KOPT-K1 (cell line): ENCODE results near the gene UGT1A6.

Experiments used
- H3K27ac ChIP-seq: fragments of 200-600 bp; sonication (generic); 2 replicates; pipeline ENCODE4 v1.5.1; 2016; ENCODE audit warnings: antibody characterized with exemption, mild to moderate bottlenecking, low read depth, low read length; ENCODE audit not compliant: poor library complexity, severe bottlenecking
- H3K36me3 ChIP-seq: fragments of 200-600 bp; sonication (generic); 2 replicates; pipeline ENCODE4 v1.5.1; 2017; ENCODE audit warnings: antibody characterized with exemption, mild to moderate bottlenecking, low read length, moderate library complexity; ENCODE audit not compliant: insufficient read depth
- H3K9me3 ChIP-seq: fragments of 200-600 bp; sonication (generic); 2 replicates; pipeline ENCODE4 v1.5.1; 2017; ENCODE audit warnings: antibody characterized with exemption, low read length, mild to moderate bottlenecking; ENCODE audit not compliant: insufficient read depth, poor library complexity, severe bottlenecking

UGT1A6 gene

DNA sequence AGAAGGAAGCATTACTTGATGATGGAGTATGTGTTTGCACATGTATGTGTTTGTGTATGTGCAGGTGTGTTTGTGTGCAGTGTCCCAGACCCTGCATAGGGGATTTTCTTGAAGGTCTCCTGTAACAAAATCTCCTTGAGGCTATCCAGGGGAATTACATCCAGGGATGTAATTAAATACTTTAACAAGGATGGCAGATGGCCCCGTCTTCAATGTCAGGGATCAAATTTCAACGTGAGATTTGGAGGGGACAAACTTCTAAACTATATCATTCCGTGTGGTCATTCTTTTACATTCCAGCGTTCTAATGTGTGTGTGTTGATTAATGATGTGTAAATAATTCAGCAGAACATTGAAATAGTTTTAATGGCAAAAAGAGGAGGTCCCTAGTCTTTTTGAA lies 17.7 kb upstream of the UGT1A6 start:
- no peaks in the 10 kb centered on the region for H3K9me3 ChIP-seq
- no peaks in the 10 kb centered on the region for H3K36me3 ChIP-seq
- H3K27ac ChIP-seq, result no peak overlapping the region

DNA sequence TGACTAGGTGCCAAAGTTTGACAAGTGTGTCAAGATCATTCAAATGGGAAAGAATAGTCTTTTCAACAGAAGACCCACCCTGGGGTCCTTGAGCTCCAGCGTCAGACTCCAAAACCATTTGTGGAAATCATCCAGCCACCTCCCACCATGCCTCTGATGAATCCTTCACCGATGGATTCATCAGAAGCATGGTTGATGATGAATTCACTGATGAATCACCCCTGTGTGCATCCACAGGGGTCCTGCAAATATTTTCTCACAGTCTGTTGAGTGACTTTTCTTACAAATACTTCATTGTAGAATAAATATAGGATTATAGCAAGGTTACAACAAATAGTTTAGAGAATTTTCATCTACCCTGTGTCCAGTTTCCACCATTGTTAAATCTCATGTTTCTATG lies 16.6 kb upstream of the UGT1A6 start:
- Histone ChIP-seq H3K36me3 (no peaks in the 10 kb centered on the region), H3K9me3 (no peaks in the 10 kb centered on the region), H3K27ac (no peak overlapping the region)

DNA sequence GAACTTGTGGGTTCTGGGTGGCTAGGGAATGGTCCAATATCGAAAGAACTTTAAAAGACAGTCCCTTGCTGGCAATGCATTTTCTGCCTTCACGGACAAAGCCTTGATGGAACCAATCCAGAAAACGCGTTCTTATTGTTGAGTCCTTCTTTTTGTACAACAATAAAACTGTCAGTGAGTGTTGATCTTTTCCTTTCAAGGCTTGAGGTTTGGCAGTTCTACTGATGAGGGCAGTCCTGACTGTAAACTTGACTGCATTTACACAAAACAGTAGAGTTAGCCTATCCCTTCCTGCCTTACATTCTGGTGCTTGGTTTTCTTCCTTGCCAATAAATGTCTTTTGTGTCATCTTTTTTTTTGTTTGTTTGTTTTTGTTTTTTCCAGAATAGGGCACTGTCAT lies 13.5 kb upstream of the UGT1A6 start:
- H3K27ac ChIP-seq, result no peak overlapping the region
- no peaks in the 10 kb centered on the region for H3K9me3 ChIP-seq
- H3K36me3 ChIP-seq, result no peaks in the 10 kb centered on the region

DNA sequence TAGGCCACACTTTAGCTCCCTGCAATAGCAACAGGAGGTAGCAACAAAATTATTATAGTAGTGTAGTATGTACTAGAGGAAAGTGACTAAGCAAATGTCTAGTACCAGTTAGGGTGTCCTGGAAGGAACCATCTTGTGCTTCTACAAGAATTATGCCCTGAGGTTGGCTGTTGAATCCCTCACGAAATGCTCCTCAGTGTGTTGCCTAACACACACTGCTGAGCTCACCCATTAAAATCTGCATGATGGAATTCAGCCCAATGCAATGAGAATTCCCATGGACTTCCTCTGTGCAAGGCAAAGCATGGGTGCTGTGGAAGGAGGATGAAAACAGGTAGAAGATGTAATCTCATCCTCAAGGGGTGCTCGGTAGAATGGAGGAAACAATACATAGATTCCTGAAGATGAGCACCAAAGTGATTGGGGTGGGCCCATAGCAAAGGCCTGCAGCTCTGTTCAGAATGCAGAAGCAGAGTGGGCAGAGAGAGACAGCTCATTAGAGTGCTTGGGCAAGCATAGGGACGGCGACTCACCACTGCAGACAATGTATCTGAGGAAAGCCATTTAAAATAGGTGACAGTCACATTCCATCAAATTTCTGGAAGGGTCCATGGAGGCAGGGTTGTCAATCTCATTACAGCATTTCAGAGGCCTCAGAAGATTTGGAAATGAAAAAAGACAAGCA lies 12.2 kb upstream of the UGT1A6 start:
- H3K27ac ChIP-seq, result no peak overlapping the region
- no peaks in the 10 kb centered on the region for H3K36me3 ChIP-seq
- no peaks in the 10 kb centered on the region for H3K9me3 ChIP-seq

DNA sequence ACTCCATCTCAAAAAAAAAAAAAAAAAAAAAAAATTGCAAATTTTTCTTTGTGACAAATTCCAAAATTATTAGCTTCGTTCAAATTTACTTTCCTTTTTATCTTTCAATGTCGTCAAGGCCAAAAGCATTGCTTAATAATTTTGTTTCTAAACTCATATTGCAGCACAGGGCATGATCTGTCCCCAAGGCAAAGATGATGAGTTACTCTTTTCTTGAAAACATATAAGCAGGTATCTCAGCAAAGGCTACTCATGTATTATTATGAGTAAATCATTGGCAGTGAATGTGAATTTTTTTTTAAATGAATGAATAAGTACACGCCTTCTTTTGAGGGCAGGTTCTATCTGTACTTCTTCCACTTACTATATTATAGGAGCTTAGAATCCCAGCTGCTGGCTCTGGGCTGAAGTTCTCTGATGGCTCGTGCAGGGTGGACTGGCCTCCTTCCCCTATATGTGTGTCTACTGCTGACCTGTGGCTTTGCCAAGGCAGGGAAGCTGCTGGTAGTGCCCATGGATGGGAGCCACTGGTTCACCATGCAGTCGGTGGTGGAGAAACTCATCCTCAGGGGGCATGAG lies 11.1 kb upstream of the UGT1A6 start, which contains the start of gene UGT1A7:
UGT1A7 (plus strand) TSS at position 381 of the 579 bp plus-strand sequence; CDS start at position 418, 37 bp downstream.
- Histone ChIP-seq H3K9me3 (no peaks in the 10 kb centered on the region), H3K27ac (no peak within 1 kb of the TSS), H3K36me3 (no peaks in the 10 kb centered on the region)

DNA sequence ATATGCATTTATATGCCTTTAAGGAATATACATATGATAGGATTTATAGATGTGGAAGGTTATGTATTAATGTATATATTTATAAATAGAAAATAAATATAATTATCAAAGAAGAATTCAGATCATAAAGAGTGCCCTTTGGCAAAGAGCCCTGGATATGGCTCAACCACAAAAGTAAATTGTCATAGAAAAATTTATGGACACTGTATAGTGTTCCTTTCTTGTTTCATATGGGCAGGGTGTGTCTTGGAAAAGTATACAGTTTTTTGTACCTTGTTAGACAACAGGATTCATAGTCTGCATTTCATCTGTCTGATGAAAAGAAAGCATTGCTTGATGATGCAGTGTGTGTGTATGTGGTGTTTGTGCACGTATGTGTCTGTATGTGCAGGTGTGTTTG lies 8.1 kb upstream of the UGT1A6 start:
- Histone ChIP-seq H3K9me3 (no peaks in the 10 kb centered on the region), H3K27ac (no peak overlapping the region), H3K36me3 (no peaks in the 10 kb centered on the region)

DNA sequence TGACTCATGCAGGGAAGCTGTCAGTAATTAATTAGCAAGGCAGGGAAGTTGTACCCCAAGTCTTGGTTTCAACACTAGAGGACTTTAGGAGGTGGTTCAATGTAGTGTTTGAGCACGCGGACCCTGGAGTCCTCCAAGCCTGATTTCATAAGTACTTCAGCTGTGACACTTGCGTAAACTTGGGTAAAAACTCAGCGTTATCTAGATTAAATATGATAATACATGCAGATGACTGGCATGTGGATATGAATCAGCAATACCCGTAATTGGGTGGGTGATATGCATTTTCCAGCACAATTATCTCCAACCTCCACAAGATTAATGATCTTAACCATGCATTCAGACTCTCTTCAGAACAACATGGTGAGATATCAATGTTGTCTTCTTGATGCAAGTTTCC lies 5.8 kb upstream of the UGT1A6 start:
- H3K36me3 ChIP-seq, result no peaks in the 10 kb centered on the region
- no peak overlapping the region for H3K27ac ChIP-seq
- H3K9me3 ChIP-seq, result no peaks in the 10 kb centered on the region

DNA sequence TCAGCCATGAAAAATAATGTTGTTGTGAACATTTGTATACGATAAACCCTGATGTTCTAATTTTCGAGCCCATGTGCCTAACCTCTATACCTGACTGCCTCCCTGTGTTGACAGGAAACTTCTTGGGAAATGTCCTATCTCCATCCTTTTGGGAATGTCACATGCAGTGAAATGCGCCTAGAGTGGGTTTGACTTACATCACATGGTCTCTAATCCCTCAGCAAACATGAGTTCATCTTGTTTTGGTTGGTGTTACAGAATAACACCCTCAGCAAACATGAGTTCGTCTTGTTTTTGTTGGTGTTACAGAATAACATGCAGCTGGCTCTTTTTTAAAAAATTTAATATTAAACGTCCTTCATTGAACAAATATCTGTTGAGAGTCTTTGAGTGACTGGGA lies 4.3 kb upstream of the UGT1A6 start:
- no peaks in the 10 kb centered on the region for H3K9me3 ChIP-seq
- H3K36me3 ChIP-seq, result no peaks in the 10 kb centered on the region
- no peak overlapping the region for H3K27ac ChIP-seq

DNA sequence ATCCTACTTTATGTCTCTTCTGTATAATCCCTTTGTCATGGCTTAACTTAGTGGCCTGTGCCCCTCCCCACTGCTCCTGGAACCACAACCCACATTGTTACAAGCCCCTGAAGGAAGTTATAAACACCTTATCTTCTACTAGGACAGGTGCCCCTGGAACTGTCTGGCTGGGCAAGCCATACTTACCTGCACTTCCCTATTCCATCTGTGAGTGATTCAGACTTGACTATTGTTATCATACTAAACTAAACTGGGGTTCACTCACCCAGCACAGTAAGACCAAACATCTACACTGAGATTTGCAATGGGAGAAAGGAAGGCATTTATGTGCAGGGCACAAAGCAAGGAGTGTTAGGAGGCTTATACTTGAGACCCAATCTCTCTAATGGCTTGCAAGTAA lies 3.7 kb upstream of the UGT1A6 start:
- Histone ChIP-seq H3K36me3 (no peaks in the 10 kb centered on the region), H3K27ac (no peak overlapping the region), H3K9me3 (no peaks in the 10 kb centered on the region)

DNA sequence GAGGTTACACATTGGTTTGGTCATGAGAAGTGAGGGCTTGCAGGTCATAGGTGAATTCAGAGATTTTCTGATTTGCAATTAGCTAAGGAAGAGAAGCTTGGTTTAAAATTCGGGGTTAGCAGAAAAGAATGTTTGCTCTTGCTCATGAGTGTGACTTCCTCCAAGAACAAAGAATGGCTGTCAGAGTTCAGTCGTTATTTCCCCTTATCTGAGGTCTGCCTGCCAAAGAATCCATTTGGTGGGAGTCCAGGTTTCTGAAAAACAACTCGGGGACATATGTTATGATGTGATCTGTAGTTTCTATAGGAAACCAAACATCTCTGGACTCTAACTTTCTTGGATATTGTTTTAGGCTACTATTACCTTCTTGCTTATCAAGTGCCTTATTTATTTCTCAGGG lies 3.2 kb upstream of the UGT1A6 start:
- Histone ChIP-seq H3K36me3 (no peaks in the 10 kb centered on the region), H3K9me3 (no peaks in the 10 kb centered on the region), H3K27ac (no peak overlapping the region)

DNA sequence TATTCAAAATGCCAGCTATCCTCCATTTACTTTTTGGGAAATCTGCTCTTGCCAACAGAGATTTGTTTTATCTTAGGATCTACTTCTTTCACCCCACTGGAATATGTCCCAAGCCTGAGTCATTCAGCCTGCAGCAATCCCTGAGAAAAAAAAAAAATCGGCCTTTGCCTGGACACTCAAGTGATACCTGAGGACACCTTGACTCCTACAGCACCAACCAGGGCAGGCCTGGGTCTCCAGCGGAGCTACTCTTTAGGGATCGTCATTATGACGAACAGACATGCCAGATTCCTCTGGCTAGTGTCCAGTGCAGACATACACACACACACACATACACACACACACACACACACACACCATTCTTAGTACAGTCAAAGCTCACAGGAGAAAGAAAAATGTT lies 2.2 kb upstream of the UGT1A6 start:
- Histone ChIP-seq H3K27ac (no peak overlapping the region), H3K36me3 (no peaks in the 10 kb centered on the region)

DNA sequence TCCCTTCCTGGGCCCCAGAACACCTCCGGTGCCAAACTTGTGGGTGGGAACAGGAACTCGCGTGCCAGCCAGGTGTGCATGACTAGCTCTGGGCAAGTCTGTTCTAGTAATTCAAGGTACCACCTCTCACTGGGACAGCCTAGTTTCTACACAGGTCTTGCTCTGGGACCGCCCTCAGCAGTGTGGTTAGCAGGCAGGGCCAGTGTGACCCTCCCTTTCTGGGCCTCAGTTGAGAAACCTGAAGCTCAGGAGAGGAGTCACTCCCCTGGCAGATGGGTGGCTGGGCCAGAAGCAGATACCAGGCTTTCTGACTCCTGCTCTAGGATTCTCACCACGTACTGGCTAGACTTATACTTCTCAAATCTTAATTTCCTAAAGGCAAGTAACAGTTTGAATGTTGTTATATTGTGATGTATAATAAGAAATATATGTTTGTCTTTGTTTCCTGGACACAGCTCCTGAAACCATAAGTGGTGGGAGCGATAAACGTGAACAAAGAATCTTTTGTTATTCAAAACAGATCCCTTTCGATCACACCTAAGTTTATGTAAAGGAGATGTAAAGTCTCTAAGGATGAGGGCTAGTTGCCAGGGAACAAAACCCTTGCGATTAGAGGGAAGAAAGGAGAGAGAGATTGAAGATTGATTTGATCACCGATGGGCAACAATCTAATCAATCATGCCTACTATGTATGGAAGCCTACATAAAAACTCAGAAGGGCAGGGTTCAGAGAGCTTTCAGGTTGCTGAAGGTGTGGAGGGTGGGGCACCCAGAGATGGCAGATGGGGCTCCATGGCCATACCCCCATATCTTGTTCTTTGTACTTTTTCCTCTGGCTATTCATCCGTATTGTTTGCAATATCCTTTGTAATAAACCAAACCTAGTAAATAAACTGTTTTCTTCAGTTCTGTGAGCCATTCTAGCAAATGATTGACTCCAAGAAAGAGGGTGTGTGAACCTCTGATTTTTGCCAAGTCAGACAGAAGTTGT lies 952 bp upstream of the UGT1A6 start:
- H3K9me3 ChIP-seq, result no peaks in the 10 kb centered on the region
- no peak overlapping the region for H3K27ac ChIP-seq
- H3K36me3 ChIP-seq, result no peaks in the 10 kb centered on the region

More for the DNA sequence above, 2.2 kb upstream of the UGT1A6 start:
- H3K9me3 ChIP-seq, result no peaks in the 10 kb centered on the region

DNA sequence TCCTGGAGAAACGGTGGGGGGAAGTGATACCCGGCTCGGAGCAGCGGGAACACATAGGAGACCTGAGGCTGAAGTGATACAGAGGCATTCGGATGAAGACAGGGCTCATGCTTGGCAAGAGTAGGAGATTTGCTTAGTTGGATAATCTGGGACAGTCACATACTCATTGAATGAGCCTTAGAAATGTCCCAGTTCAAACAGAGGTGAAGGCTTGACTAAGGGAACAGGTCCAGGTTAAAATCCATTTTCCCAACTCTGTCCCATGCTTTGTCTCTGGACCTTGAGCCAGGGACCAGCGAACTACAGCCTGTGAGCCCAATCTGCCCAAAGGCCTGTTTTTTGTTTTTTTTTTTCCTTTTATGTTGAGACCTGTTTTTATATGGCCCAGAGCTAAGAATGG lies 1.3 kb downstream of the UGT1A6 start:
- Histone ChIP-seq H3K9me3 (no peaks in the 10 kb centered on the region), H3K36me3 (no peaks in the 10 kb centered on the region)

DNA sequence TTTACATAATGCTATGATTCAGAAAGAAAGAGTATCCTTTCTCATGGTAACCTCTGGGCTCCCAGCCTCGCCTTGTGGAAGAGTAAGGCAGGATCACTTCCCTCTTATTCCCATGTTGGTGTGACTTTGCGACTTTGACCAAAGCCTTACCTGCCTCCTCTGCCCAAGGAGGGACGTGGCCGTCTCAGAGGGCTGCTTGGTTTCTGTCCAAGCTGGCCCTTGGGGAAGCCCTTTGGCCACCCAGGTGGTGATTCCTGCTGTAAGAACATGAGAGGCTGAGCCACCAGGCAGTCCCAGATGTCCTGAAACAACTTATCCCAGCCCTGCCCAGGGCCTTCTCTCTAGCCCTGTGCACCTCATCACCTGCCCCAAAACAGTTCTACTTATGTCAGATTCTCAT lies 6.0 kb downstream of the UGT1A6 start:
- Histone ChIP-seq H3K36me3 (no peaks in the 10 kb centered on the region), H3K27ac (no peak overlapping the region), H3K9me3 (no peaks in the 10 kb centered on the region)

More for the DNA sequence above, 1.3 kb downstream of the UGT1A6 start:
- no peak overlapping the region for H3K27ac ChIP-seq

DNA sequence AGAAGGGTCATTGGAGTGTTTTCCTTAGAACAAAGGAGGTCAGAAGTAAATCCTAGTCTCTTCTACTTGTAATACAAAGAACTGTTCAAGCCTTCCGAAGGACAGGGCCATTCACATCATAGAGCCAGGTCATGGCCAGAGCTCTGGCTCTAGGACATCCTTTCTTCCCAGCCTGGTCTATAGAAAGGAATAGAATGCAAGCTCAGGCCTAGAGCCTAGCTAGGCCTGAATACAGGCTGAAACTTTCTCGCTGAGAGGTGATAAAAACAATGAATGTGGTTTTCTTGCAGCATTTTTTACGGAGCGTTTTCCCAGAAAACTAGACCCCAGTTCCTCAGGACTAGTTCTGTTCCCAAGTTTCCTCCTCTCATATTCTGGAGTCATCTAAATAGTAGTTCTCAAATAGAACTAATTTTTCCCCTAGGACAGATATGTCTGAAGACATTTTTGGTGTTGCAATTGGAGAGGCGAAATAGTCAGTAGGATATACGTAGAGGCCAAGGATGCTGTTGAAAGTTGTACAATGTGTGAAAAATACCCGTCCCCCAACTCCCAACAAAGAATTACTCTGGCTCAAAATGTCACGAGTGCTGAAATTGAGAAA lies 6.8 kb downstream of the UGT1A6 start:
- Histone ChIP-seq H3K36me3 (no peaks in the 10 kb centered on the region), H3K9me3 (no peaks in the 10 kb centered on the region)

More for the DNA sequence above, 6.8 kb downstream of the UGT1A6 start:
- H3K27ac ChIP-seq, result no peak overlapping the region
